Measurements from ENCODE around the gene MAP3K2. TPM values are rescaled to one million over a fixed set of nuclear protein-coding genes. Genes with fewer than 3 reads are reported as not detected.

MAP3K2 gene
- total and polyA plus RNA-seq, 2 experiments from 2014 or later: 10.2 to 23.5 TPM

GRCh38 chr2:127365211-127365643, 22.5 kb downstream of the MAP3K2 start:
- H3K4me2 ChIP-seq: no peak overlapping the region
- H3K36me3 Mint-ChIP-seq (ENCODE audit: low read depth): peaks cover 9% of the 10 kb centered on the region
- no peak overlapping the region for H2AFZ ChIP-seq
- peaks cover 8% of the 10 kb centered on the region; the same call in 1 of the 2 replicates for H3K36me3 ChIP-seq (ENCODE audit: insufficient read depth)
- peaks cover 32% of the 10 kb centered on the region for H3K4me1 Mint-ChIP-seq
- 0 out of 2 replicates have a peak, but pooled peaks cover 4% of the 10 kb centered on the region for H3F3A ChIP-seq (replicated peaks; ENCODE audit: low read depth)
- peaks cover 9% of the 10 kb centered on the region for H3K9me3 Mint-ChIP-seq
- H3K4me3 Mint-ChIP-seq: no peak overlapping the region
- TF ChIP-seq, protein P1, sequence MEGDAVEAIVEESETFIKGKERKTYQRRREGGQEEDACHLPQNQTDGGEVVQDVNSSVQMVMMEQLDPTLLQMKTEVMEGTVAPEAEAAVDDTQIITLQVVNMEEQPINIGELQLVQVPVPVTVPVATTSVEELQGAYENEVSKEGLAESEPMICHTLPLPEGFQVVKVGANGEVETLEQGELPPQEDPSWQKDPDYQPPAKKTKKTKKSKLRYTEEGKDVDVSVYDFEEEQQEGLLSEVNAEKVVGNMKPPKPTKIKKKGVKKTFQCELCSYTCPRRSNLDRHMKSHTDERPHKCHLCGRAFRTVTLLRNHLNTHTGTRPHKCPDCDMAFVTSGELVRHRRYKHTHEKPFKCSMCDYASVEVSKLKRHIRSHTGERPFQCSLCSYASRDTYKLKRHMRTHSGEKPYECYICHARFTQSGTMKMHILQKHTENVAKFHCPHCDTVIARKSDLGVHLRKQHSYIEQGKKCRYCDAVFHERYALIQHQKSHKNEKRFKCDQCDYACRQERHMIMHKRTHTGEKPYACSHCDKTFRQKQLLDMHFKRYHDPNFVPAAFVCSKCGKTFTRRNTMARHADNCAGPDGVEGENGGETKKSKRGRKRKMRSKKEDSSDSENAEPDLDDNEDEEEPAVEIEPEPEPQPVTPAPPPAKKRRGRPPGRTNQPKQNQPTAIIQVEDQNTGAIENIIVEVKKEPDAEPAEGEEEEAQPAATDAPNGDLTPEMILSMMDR (conservative IDR thresholded peaks at IDR 0.05; ENCODE audit: low read depth in 2 of 2): no peak
- TF ChIP-seq REST (IDR thresholded peaks at IDR 0.05; ENCODE audit: unreplicated experiment) (no peak), EZH2 (IDR thresholded peaks at IDR 0.05; ENCODE audit: low read depth, unreplicated experiment) (no peak), NANOG (IDR thresholded peaks at IDR 0.05; ENCODE audit: borderline replicate concordance) (no peak)
- H4K20me1 ChIP-seq (replicated peaks; ENCODE audit: insufficient read depth): 0 out of 2 replicates have a peak, but pooled peaks cover 7% of the 10 kb centered on the region
- no peaks in the 10 kb centered on the region for H3K9me2 ChIP-seq (ENCODE audit: insufficient read depth)
- peaks cover 88% of the 10 kb centered on the region for H3K79me2 ChIP-seq (replicated peaks; ENCODE audit: insufficient read depth)
- peak; percentile 86 for DNase-seq (ENCODE audit: low spot score)
- no peak overlapping the region for H3K27ac ChIP-seq (ENCODE audit: low read depth)
- H3K27me3 Mint-ChIP-seq (ENCODE audit: insufficient read depth, low read depth, poor library complexity): peaks cover 3% of the 10 kb centered on the region
- peak; percentile 93 for ATAC-seq
- H3K4me1 ChIP-seq (ENCODE audit: insufficient read depth): peaks cover 37% of the 10 kb centered on the region
- H3K27ac Mint-ChIP-seq: no peak overlapping the region
- H3K4me3 ChIP-seq: no peak overlapping the region
- H3K27me3 ChIP-seq (ENCODE audit: insufficient read depth): no peaks in the 10 kb centered on the region

DNA sequence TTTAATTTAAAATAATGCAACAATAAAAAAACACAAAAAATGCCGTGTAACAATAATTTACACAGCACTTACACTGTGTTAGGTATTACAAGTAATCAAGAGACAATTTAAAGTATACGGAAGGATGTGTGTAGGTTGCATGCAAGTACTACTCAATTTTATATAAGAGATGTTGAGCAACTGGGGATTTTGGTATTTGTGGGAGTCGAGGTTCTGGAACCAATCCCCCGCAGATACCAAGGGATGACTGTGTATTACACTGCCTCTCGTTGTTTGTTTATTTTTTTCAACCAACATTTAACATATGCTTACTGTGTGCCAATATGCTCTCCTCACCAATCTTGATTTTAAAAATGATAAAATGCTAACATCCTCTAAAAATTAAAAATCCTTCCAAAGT, 24.8 kb downstream of the MAP3K2 start:
- no peak overlapping the region for H3K4me2 ChIP-seq
- H4K20me1 ChIP-seq (replicated peaks; ENCODE audit: insufficient read depth): 0 out of 2 replicates have a peak, but pooled peaks cover 7% of the 10 kb centered on the region
- no peak for DNase-seq (ENCODE audit: low spot score)
- no peak overlapping the region for H3K4me3 Mint-ChIP-seq
- no peaks in the 10 kb centered on the region for H3K36me3 Mint-ChIP-seq (ENCODE audit: low read depth)
- 0 out of 2 replicates have a peak, but pooled peaks cover 4% of the 10 kb centered on the region for H3F3A ChIP-seq (replicated peaks; ENCODE audit: low read depth)
- H3K36me3 ChIP-seq (ENCODE audit: insufficient read depth): no peaks in the 10 kb centered on the region
- H3K4me3 ChIP-seq: no peak overlapping the region
- no peak overlapping the region for H3K27ac ChIP-seq (ENCODE audit: low read depth)
- peaks cover 77% of the 10 kb centered on the region for H3K79me2 ChIP-seq (replicated peaks; ENCODE audit: insufficient read depth)
- H3K9me3 Mint-ChIP-seq: no peaks in the 10 kb centered on the region
- no peaks in the 10 kb centered on the region for H3K9me2 ChIP-seq (ENCODE audit: insufficient read depth)
- H3K4me1 Mint-ChIP-seq: peaks cover 54% of the 10 kb centered on the region
- ATAC-seq: no peak
- H3K4me1 ChIP-seq (ENCODE audit: insufficient read depth): peaks cover 58% of the 10 kb centered on the region
- peaks cover 5% of the 10 kb centered on the region for H3K27me3 Mint-ChIP-seq (ENCODE audit: insufficient read depth, low read depth, poor library complexity)
- H3K27me3 ChIP-seq (ENCODE audit: insufficient read depth): no peaks in the 10 kb centered on the region
- H2AFZ ChIP-seq: no peak overlapping the region
- no peak overlapping the region for H3K27ac Mint-ChIP-seq
- no peak for TF ChIP-seq POLR2AphosphoS5 (IDR thresholded peaks at IDR 0.05; ENCODE audit: low read depth)
- no peak for TF ChIP-seq REST (IDR thresholded peaks at IDR 0.05; ENCODE audit: unreplicated experiment)
- no peak for TF ChIP-seq STAT1 (IDR thresholded peaks at IDR 0.05; ENCODE audit: unreplicated experiment)
- TF ChIP-seq, protein P2, sequence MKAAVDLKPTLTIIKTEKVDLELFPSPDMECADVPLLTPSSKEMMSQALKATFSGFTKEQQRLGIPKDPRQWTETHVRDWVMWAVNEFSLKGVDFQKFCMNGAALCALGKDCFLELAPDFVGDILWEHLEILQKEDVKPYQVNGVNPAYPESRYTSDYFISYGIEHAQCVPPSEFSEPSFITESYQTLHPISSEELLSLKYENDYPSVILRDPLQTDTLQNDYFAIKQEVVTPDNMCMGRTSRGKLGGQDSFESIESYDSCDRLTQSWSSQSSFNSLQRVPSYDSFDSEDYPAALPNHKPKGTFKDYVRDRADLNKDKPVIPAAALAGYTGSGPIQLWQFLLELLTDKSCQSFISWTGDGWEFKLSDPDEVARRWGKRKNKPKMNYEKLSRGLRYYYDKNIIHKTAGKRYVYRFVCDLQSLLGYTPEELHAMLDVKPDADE (IDR thresholded peaks at IDR 0.05): no peak
- TF ChIP-seq, protein P1 (conservative IDR thresholded peaks at IDR 0.05; ENCODE audit: low read depth in 2 of 2): no peak
- TF ChIP-seq ZNF331 (CRISPR knock-in tag; IDR thresholded peaks at IDR 0.05; ENCODE audit: low read depth): no peak
- TF ChIP-seq ZNF114 (CRISPR knock-in tag; IDR thresholded peaks at IDR 0.05): no peak
